ENCODE results near the gene TRAPPC10. TPM values are rescaled to one million over a fixed set of nuclear protein-coding genes. Genes with fewer than 3 reads are reported as not detected.
A peak's percentile ranks its signal among the peaks of the same experiment; 100 is the strongest.

The TRAPPC10 gene
- total RNA-seq, 4 donors from 2014 or later, result 27.7 to 53.8 (median 38.4) TPM

DNA sequence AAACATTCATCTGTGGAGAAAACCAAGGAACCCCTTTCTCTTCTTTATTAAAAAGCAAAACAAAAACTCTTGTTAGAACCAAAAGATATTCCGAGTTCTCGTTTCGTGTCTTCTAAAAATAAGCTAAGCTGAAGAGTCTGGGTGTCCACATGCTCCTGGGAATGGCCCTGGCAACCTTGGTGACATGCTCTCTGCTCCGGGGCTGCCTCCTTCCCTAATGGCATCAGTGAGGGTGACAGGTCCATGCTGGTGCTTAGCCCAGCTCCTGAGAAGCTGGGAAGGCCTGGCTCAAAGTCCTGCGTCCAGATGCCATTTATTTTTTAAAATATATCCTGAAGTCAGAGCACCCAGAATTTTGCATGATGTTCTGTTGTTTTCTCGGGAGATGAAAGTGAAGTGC is 24.6 kb upstream of the TRAPPC10 start:
- no peaks in the 10 kb centered on the region for H3K9me3 ChIP-seq
- peaks cover 0 to 20% (median 0%) of the 10 kb centered on the region in 3 donors for H3K36me3 ChIP-seq
- no peak for DNase-seq (ENCODE audit: low spot score in 2 of 2)
- H3K27ac ChIP-seq, result peak overlapping the region in 3 of 4 donors; percentile 1 to 86 (median 81)
- no peak for TF ChIP-seq POLR2A (IDR thresholded peaks at IDR 0.05)
- no peak for TF ChIP-seq EP300 (IDR thresholded peaks at IDR 0.05)
- TF ChIP-seq, protein P1, sequence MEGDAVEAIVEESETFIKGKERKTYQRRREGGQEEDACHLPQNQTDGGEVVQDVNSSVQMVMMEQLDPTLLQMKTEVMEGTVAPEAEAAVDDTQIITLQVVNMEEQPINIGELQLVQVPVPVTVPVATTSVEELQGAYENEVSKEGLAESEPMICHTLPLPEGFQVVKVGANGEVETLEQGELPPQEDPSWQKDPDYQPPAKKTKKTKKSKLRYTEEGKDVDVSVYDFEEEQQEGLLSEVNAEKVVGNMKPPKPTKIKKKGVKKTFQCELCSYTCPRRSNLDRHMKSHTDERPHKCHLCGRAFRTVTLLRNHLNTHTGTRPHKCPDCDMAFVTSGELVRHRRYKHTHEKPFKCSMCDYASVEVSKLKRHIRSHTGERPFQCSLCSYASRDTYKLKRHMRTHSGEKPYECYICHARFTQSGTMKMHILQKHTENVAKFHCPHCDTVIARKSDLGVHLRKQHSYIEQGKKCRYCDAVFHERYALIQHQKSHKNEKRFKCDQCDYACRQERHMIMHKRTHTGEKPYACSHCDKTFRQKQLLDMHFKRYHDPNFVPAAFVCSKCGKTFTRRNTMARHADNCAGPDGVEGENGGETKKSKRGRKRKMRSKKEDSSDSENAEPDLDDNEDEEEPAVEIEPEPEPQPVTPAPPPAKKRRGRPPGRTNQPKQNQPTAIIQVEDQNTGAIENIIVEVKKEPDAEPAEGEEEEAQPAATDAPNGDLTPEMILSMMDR (IDR thresholded peaks at IDR 0.05), result no peak
- H3K4me1 ChIP-seq, result peaks cover 0 to 26% (median 3%) of the 10 kb centered on the region in 4 donors
- 52 to 66% methylated on average over 6 of the region's 6 CpGs for WGBS, 2 donors
- no peak overlapping the region for H3K4me3 ChIP-seq
- no peaks in the 10 kb centered on the region for H3K27me3 ChIP-seq

DNA sequence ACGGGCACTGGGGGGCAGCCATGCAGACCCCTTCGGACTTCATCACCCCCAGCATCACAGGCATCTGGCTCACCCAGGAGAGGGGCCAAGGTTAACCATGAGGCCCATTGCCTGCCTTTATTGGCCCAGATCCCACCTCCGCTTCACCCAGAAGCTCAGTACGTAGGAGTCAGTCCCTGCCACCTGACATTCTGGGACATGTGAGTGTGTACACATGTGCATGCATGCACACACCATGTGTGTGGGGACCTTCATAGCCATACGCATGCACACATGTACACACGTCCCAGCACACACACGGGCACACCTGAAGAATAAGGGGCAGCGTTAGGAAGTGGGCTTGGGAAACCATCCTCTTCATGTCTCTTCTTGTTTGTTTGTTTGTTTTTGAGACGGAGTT is 24.1 kb upstream of the TRAPPC10 start:
- peak overlapping the region in 1 of 4 donors; percentile 81 for H3K27ac ChIP-seq
- no peak for TF ChIP-seq EP300 (IDR thresholded peaks at IDR 0.05)
- no peak for TF ChIP-seq POLR2A (IDR thresholded peaks at IDR 0.05)
- TF ChIP-seq, protein P1 (IDR thresholded peaks at IDR 0.05), result no peak
- peaks cover 0 to 26% (median 3%) of the 10 kb centered on the region in 4 donors for H3K4me1 ChIP-seq
- no peak for DNase-seq (ENCODE audit: low spot score in 2 of 2)
- no peaks in the 10 kb centered on the region for H3K9me3 ChIP-seq
- H3K27me3 ChIP-seq, result no peaks in the 10 kb centered on the region
- no peak overlapping the region for H3K4me3 ChIP-seq
- H3K36me3 ChIP-seq, result peaks cover 0 to 14% (median 0%) of the 10 kb centered on the region in 3 donors
- whole genome bisulfite sequencing, 2 donors, result 81 to 91% methylated on average over 9 of the region's 9 CpGs

DNA sequence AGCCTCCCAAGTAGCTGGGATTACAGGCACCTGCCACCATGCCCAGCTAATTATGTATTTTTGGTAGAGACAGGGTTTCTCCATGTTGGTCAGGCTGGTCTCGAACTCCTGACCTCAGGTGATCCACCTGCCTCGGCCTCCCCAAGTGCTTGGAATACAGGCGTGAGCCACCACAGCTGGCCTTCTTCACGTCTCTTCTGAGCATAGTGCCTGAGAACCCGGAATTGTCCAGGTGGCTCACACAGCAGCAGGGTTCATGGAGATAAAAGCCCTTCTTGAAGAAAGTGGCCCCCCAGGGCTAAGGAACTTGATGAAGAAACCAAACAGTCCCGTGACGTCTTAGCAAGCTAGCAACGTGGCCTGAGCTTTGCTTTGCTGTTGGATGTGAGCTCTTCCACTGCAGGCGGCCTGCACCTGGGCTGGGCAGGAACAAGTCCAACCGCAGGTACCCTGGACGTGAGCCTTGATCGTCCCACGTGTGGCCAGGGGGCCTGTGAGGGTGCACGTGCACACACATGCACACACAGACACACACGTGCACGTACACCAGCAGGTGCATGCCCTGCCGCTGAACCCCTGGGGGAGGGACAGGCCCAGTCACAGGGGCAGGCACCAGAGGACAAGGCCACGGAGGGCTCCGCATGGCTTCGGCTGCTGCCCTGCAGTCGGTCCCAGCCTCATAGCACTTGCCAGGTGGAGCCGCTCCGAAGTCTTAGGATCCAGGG is 23.4 kb upstream of the TRAPPC10 start:
- Histone ChIP-seq H3K4me1 (peaks cover 0 to 26% (median 3%) of the 10 kb centered on the region in 4 donors), H3K36me3 (peaks cover 0 to 8% (median 0%) of the 10 kb centered on the region in 3 donors), H3K9me3 (no peaks in the 10 kb centered on the region), H3K27me3 (no peaks in the 10 kb centered on the region), H3K27ac (peak overlapping the region in 2 of 4 donors; percentile 22 to 81), H3K4me3 (no peak overlapping the region)
- WGBS, 2 donors, result 82% methylated on average over 17 to 21 of the region's 23 CpGs
- no peak for DNase-seq (ENCODE audit: low spot score in 2 of 2)
- TF ChIP-seq POLR2A (IDR thresholded peaks at IDR 0.05) (no peak), EP300 (IDR thresholded peaks at IDR 0.05) (no peak)
- TF ChIP-seq, protein P1 (IDR thresholded peaks at IDR 0.05), result no peak

DNA sequence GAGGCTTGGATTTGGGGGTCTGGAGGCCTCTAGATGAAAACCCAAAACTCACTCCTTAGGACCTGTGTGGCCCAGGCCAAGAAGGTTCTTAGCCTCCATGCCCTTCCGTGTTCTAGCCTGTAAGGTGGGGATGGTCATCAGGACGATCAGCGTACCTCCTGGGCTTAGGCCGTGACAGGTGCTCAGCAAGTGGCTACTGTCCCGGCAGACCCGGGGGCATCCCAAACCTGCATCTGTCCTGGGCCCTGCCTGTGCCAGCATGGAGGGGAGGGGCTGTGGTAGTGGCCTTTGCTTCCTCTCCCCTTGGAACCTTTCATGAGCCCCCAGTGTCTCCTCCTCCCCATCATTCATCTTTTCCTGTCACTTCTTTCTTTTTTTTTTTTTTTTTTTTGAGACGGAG is 22.7 kb upstream of the TRAPPC10 start:
- DNase-seq (ENCODE audit: low spot score in 2 of 2), result no peak
- Histone ChIP-seq H3K27me3 (no peaks in the 10 kb centered on the region), H3K4me3 (no peak overlapping the region), H3K9me3 (no peaks in the 10 kb centered on the region), H3K27ac (peak overlapping the region in 1 of 4 donors; percentile 81), H3K36me3 (peaks cover 0 to under 1% (median 0%) of the 10 kb centered on the region in 3 donors), H3K4me1 (peaks cover 0 to 26% (median 3%) of the 10 kb centered on the region in 4 donors)
- TF ChIP-seq, protein P1 (IDR thresholded peaks at IDR 0.05), result no peak
- WGBS, 2 donors, result 81 to 90% methylated on average over 7 of the region's 7 CpGs

DNA sequence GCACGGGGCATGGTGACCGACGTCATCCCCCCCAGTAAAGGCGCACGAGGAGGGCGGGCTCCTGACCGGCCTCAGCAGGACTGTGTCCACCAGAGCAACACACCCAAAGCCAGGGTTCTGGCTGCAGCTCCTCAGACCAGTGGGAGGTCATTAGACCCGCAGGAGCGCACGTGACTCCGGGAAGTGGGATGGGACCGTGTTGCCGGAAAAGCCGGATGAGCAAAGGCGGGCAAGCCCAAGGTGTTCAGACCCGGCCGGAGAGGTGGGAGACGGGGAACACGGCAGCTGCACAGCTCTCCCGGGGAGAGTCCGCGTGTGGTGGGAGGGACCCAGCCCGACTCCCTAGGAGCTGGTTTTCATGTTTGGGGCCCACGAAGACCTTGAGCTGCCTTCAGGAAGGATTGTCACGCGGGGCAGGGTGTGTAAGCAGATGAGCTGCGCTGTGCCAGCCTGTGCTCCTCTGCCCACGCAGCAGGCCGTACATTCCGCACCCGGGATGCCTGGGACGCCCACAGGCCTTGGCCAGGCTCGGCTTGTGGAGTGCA is 20.6 kb upstream of the TRAPPC10 start:
- TF ChIP-seq, protein P1 (IDR thresholded peaks at IDR 0.05), result no peak
- TF ChIP-seq POLR2A (IDR thresholded peaks at IDR 0.05) (no peak), EP300 (IDR thresholded peaks at IDR 0.05) (peak in 1 of 2 donors; percentile 49)
- H3K27me3 ChIP-seq, result no peaks in the 10 kb centered on the region
- DNase-seq (ENCODE audit: low spot score in 2 of 2), result no peak

More for the DNA sequence above, 20.6 kb upstream of the TRAPPC10 start:
- H3K4me1 ChIP-seq, result peaks cover 0 to 12% (median 0%) of the 10 kb centered on the region in 4 donors
- WGBS, 2 donors, result 53 to 85% methylated on average over 31 to 32 of the region's 33 CpGs
- no peaks in the 10 kb centered on the region for H3K36me3 ChIP-seq
- H3K9me3 ChIP-seq, result no peaks in the 10 kb centered on the region
- H3K27ac ChIP-seq, result peak overlapping the region in 3 of 4 donors; percentile 54 to 81 (median 69)
- no peak overlapping the region for H3K4me3 ChIP-seq
